ENCODE results near the gene FBXO41. TPM values are rescaled to one million over a fixed set of nuclear protein-coding genes. Genes with fewer than 3 reads are reported as not detected.
A peak's percentile ranks its signal among the peaks of the same experiment; 100 is the strongest.

Gene FBXO41
- total and polyA plus RNA-seq, 2 experiments from 2014 or later = 0.44 to 1.1 TPM

- in situ Hi-C loops (cut with MboI) = no loop called here
- H3K9ac ChIP-seq = no peak overlapping the region
- no peaks in the 10 kb centered on the region for H3K4me1 ChIP-seq (ENCODE audit: insufficient read depth)
- H3K9me2 ChIP-seq (ENCODE audit: insufficient read depth) = no peaks in the 10 kb centered on the region
- no peak for TF ChIP-seq EZH2 (IDR thresholded peaks at IDR 0.05; ENCODE audit: insufficient read depth, poor library complexity, severe bottlenecking)
- no peak for TF ChIP-seq EZH2phosphoT487 (IDR thresholded peaks at IDR 0.05; ENCODE audit: insufficient read depth, low read depth)
- H3K79me2 ChIP-seq (ENCODE audit: insufficient read depth) = no peaks in the 10 kb centered on the region
- WGBS, 2 experiments (ENCODE audit: low coverage in 1 of 2, low lambda C conversion rate in 2 of 2, missing lambda C conversion rate in 2 of 2) = 76 to 83% methylated on average over 9 of the region's 9 CpGs
- no peak overlapping the region for H3K27ac ChIP-seq
- H2AFZ ChIP-seq = no peak overlapping the region
- H4K20me1 ChIP-seq (ENCODE audit: insufficient read depth) = no peaks in the 10 kb centered on the region
- no peaks in the 10 kb centered on the region for H3K9me3 ChIP-seq (ENCODE audit: low read depth)
- no peaks in the 10 kb centered on the region for H3F3A ChIP-seq (ENCODE audit: insufficient read depth)
- no peak for DNase-seq
- H3K27me3 ChIP-seq (replicated peaks; ENCODE audit: insufficient read depth) = no peaks in the 10 kb centered on the region
- H3K4me2 ChIP-seq (ENCODE audit: unreplicated experiment) = no peak overlapping the region
- H3K4me3 ChIP-seq = no peak overlapping the region
- no peaks in the 10 kb centered on the region; the same call in 1 of the 2 replicates for H3K36me3 ChIP-seq (ENCODE audit: low read depth)
Measured at GRCh38 chr2:73225513-73226360, 58.5 kb downstream of the FBXO41 start.

GRCh38 chr2:73223821-73224220 is 60.5 kb downstream of the FBXO41 start:
- Histone ChIP-seq H3K9ac (no peak overlapping the region), H4K20me1 (ENCODE audit: insufficient read depth) (no peaks in the 10 kb centered on the region), H3K9me3 (ENCODE audit: low read depth) (no peaks in the 10 kb centered on the region), H3F3A (ENCODE audit: insufficient read depth) (no peaks in the 10 kb centered on the region), H3K4me2 (ENCODE audit: unreplicated experiment) (no peak overlapping the region), H3K79me2 (ENCODE audit: insufficient read depth) (0 out of 2 replicates have a peak, but pooled peaks cover 4% of the 10 kb centered on the region), H3K9me2 (ENCODE audit: insufficient read depth) (no peaks in the 10 kb centered on the region), H3K4me3 (no peak overlapping the region), H3K36me3 (ENCODE audit: low read depth) (no peaks in the 10 kb centered on the region; the same call in 1 of the 2 replicates), H3K4me1 (ENCODE audit: insufficient read depth) (no peaks in the 10 kb centered on the region), H3K27ac (no peak overlapping the region), H3K27me3 (replicated peaks; ENCODE audit: insufficient read depth) (no peaks in the 10 kb centered on the region), H2AFZ (no peak overlapping the region)
- no peak for TF ChIP-seq EZH2phosphoT487 (IDR thresholded peaks at IDR 0.05; ENCODE audit: insufficient read depth, low read depth)
- TF ChIP-seq EZH2 (IDR thresholded peaks at IDR 0.05; ENCODE audit: insufficient read depth, poor library complexity, severe bottlenecking) = no peak
- no peak for DNase-seq
- 49 to 62% methylated on average over 4 of the region's 4 CpGs for WGBS, 2 experiments (ENCODE audit: low coverage in 1 of 2, low lambda C conversion rate in 2 of 2, missing lambda C conversion rate in 2 of 2)
- in situ Hi-C loops (cut with MboI) = no loop called here

GRCh38 chr2:73218298-73218697 is 66.0 kb downstream of the FBXO41 start:
- Histone ChIP-seq H3K4me3 (no peak overlapping the region), H3K27ac (peak overlapping the region; percentile 30), H3K9ac (no peak overlapping the region), H3K4me2 (ENCODE audit: unreplicated experiment) (no peak overlapping the region), H2AFZ (no peak overlapping the region), H3K4me1 (ENCODE audit: insufficient read depth) (peaks cover 20% of the 10 kb centered on the region), H3K79me2 (ENCODE audit: insufficient read depth) (peaks cover 43% of the 10 kb centered on the region), H3K36me3 (ENCODE audit: low read depth) (no peaks in the 10 kb centered on the region; the same call in 1 of the 2 replicates), H3K27me3 (replicated peaks; ENCODE audit: insufficient read depth) (no peaks in the 10 kb centered on the region), H4K20me1 (ENCODE audit: insufficient read depth) (no peaks in the 10 kb centered on the region), H3K9me3 (ENCODE audit: low read depth) (no peaks in the 10 kb centered on the region), H3F3A (ENCODE audit: insufficient read depth) (0 out of 2 replicates have a peak, but pooled peaks cover 5% of the 10 kb centered on the region), H3K9me2 (ENCODE audit: insufficient read depth) (no peaks in the 10 kb centered on the region)
- in situ Hi-C loops (cut with MboI) = no loop called here
- peak; percentile 74 for DNase-seq
- TF ChIP-seq EZH2 (IDR thresholded peaks at IDR 0.05; ENCODE audit: insufficient read depth, poor library complexity, severe bottlenecking) = no peak
- TF ChIP-seq EZH2phosphoT487 (IDR thresholded peaks at IDR 0.05; ENCODE audit: insufficient read depth, low read depth) = no peak

DNA sequence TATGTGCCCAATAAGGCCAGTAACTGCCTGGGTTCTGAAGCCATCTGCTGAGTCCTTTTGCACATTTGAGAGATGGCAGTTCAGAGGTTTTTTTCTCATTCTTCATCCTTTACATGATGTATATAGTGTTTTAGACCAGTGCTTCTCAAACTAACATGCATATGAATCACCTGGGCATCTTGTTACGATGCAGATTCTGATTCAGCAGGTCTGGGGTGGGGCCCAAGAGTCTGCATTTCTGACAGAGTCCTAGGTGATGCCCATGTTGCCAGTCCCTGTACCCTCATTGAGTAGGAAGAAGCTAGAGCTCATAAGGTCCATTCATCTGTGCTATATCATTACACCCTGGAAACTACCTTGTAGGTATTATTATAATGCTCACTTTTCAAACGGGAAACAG is 66.5 kb downstream of the FBXO41 start:
- Histone ChIP-seq H3K4me2 (ENCODE audit: unreplicated experiment) (no peak overlapping the region), H3K9ac (no peak overlapping the region), H3K27me3 (replicated peaks; ENCODE audit: insufficient read depth) (no peaks in the 10 kb centered on the region), H3K79me2 (ENCODE audit: insufficient read depth) (peaks cover 43% of the 10 kb centered on the region), H3K36me3 (ENCODE audit: low read depth) (no peaks in the 10 kb centered on the region; the same call in 1 of the 2 replicates), H3K9me2 (ENCODE audit: insufficient read depth) (no peaks in the 10 kb centered on the region), H3K4me1 (ENCODE audit: insufficient read depth) (peaks cover 20% of the 10 kb centered on the region), H3K4me3 (no peak overlapping the region), H2AFZ (no peak overlapping the region), H3F3A (ENCODE audit: insufficient read depth) (0 out of 2 replicates have a peak, but pooled peaks cover 10% of the 10 kb centered on the region), H3K9me3 (ENCODE audit: low read depth) (no peaks in the 10 kb centered on the region), H3K27ac (peak overlapping the region; percentile 30; the same call in 1 of the 2 replicates), H4K20me1 (ENCODE audit: insufficient read depth) (no peaks in the 10 kb centered on the region)
- in situ Hi-C loops (cut with MboI) = no loop called here
- no peak for DNase-seq
- WGBS, 2 experiments (ENCODE audit: low coverage in 1 of 2, low lambda C conversion rate in 2 of 2, missing lambda C conversion rate in 2 of 2) = 91 to 100% methylated on average over 2 of the region's 2 CpGs
- TF ChIP-seq EZH2 (IDR thresholded peaks at IDR 0.05; ENCODE audit: insufficient read depth, poor library complexity, severe bottlenecking) (no peak), EZH2phosphoT487 (IDR thresholded peaks at IDR 0.05; ENCODE audit: insufficient read depth, low read depth) (no peak)
